ENCODE measurements around the gene STPG2. TPM values are rescaled to one million over a fixed set of nuclear protein-coding genes. Genes with fewer than 3 reads are reported as not detected.

The STPG2 gene
- total RNA-seq, 1 donor from 2014 or later = 0.52 TPM

- no peaks in the 10 kb centered on the region for H3K4me1 ChIP-seq (ENCODE audit: control insufficient read depth in 3 of 3, insufficient read depth in 3 of 3, low read length in 3 of 3)
- no peaks in the 10 kb centered on the region for H3K27me3 ChIP-seq (ENCODE audit: control insufficient read depth in 3 of 3, insufficient read depth in 3 of 3, low read length in 3 of 3)
- no peaks in the 10 kb centered on the region for H3K9me3 ChIP-seq (ENCODE audit: control insufficient read depth in 3 of 3, low read length in 3 of 3)
- H3K36me3 ChIP-seq (ENCODE audit: control insufficient read depth in 3 of 3, insufficient read depth in 3 of 3, low read length in 3 of 3) = no peaks in the 10 kb centered on the region
- H3K4me3 ChIP-seq (ENCODE audit: low read length in 3 of 3) = no peak overlapping the region
- no peak overlapping the region for H3K9ac ChIP-seq (ENCODE audit: low read depth in 1 of 3, low read length in 3 of 3)
- H3K27ac ChIP-seq (ENCODE audit: low read depth, low read length) = no peak overlapping the region
Measured at GRCh38 chr4:98027827-98028226, 115.4 kb downstream of the STPG2 start.

GRCh38 chr4:98026362-98026761, 116.9 kb downstream of the STPG2 start:
- H3K27ac ChIP-seq (ENCODE audit: low read depth, low read length) = no peak overlapping the region
- H3K9me3 ChIP-seq (ENCODE audit: control insufficient read depth in 3 of 3, low read length in 3 of 3) = no peaks in the 10 kb centered on the region
- H3K9ac ChIP-seq (ENCODE audit: low read depth in 1 of 3, low read length in 3 of 3) = no peak overlapping the region
- H3K27me3 ChIP-seq (ENCODE audit: control insufficient read depth in 3 of 3, insufficient read depth in 3 of 3, low read length in 3 of 3) = no peaks in the 10 kb centered on the region
- no peaks in the 10 kb centered on the region for H3K36me3 ChIP-seq (ENCODE audit: control insufficient read depth in 3 of 3, insufficient read depth in 3 of 3, low read length in 3 of 3)
- no peak overlapping the region for H3K4me3 ChIP-seq (ENCODE audit: low read length in 3 of 3)
- no peaks in the 10 kb centered on the region for H3K4me1 ChIP-seq (ENCODE audit: control insufficient read depth in 3 of 3, insufficient read depth in 3 of 3, low read length in 3 of 3)

- H3K4me3 ChIP-seq (ENCODE audit: low read length in 3 of 3) = no peak overlapping the region
- H3K9me3 ChIP-seq (ENCODE audit: control insufficient read depth in 3 of 3, low read length in 3 of 3) = no peaks in the 10 kb centered on the region
- H3K36me3 ChIP-seq (ENCODE audit: control insufficient read depth in 3 of 3, insufficient read depth in 3 of 3, low read length in 3 of 3) = no peaks in the 10 kb centered on the region
- no peaks in the 10 kb centered on the region for H3K27me3 ChIP-seq (ENCODE audit: control insufficient read depth in 3 of 3, insufficient read depth in 3 of 3, low read length in 3 of 3)
- no peak overlapping the region for H3K27ac ChIP-seq (ENCODE audit: low read depth, low read length)
- no peaks in the 10 kb centered on the region for H3K4me1 ChIP-seq (ENCODE audit: control insufficient read depth in 3 of 3, insufficient read depth in 3 of 3, low read length in 3 of 3)
- H3K9ac ChIP-seq (ENCODE audit: low read depth in 1 of 3, low read length in 3 of 3) = no peak overlapping the region
Measured at GRCh38 chr4:98006814-98007412, 136.4 kb downstream of the STPG2 start.

GRCh38 chr4:98006060-98006459, 137.2 kb downstream of the STPG2 start:
- no peaks in the 10 kb centered on the region for H3K9me3 ChIP-seq (ENCODE audit: control insufficient read depth in 3 of 3, low read length in 3 of 3)
- H3K27ac ChIP-seq (ENCODE audit: low read depth, low read length) = no peak overlapping the region
- H3K36me3 ChIP-seq (ENCODE audit: control insufficient read depth in 3 of 3, insufficient read depth in 3 of 3, low read length in 3 of 3) = no peaks in the 10 kb centered on the region
- no peaks in the 10 kb centered on the region for H3K27me3 ChIP-seq (ENCODE audit: control insufficient read depth in 3 of 3, insufficient read depth in 3 of 3, low read length in 3 of 3)
- H3K4me1 ChIP-seq (ENCODE audit: control insufficient read depth in 3 of 3, insufficient read depth in 3 of 3, low read length in 3 of 3) = no peaks in the 10 kb centered on the region
- H3K4me3 ChIP-seq (ENCODE audit: low read length in 3 of 3) = no peak overlapping the region
- H3K9ac ChIP-seq (ENCODE audit: low read depth in 1 of 3, low read length in 3 of 3) = no peak overlapping the region

- Histone ChIP-seq H3K36me3 (ENCODE audit: control insufficient read depth in 3 of 3, insufficient read depth in 3 of 3, low read length in 3 of 3) (no peaks in the 10 kb centered on the region), H3K27me3 (ENCODE audit: control insufficient read depth in 3 of 3, insufficient read depth in 3 of 3, low read length in 3 of 3) (no peaks in the 10 kb centered on the region), H3K9ac (ENCODE audit: low read depth in 1 of 3, low read length in 3 of 3) (no peak overlapping the region), H3K27ac (ENCODE audit: low read depth, low read length) (no peak overlapping the region), H3K4me3 (ENCODE audit: low read length in 3 of 3) (no peak overlapping the region), H3K9me3 (ENCODE audit: control insufficient read depth in 3 of 3, low read length in 3 of 3) (no peaks in the 10 kb centered on the region), H3K4me1 (ENCODE audit: control insufficient read depth in 3 of 3, insufficient read depth in 3 of 3, low read length in 3 of 3) (no peaks in the 10 kb centered on the region)
Measured at GRCh38 chr4:98000940-98001339, 142.3 kb downstream of the STPG2 start.

GRCh38 chr4:97998203-97998602, 145.1 kb downstream of the STPG2 start:
- H3K27me3 ChIP-seq (ENCODE audit: control insufficient read depth in 3 of 3, insufficient read depth in 3 of 3, low read length in 3 of 3) = no peaks in the 10 kb centered on the region
- no peaks in the 10 kb centered on the region for H3K4me1 ChIP-seq (ENCODE audit: control insufficient read depth in 3 of 3, insufficient read depth in 3 of 3, low read length in 3 of 3)
- H3K9me3 ChIP-seq (ENCODE audit: control insufficient read depth in 3 of 3, low read length in 3 of 3) = no peaks in the 10 kb centered on the region
- no peak overlapping the region for H3K27ac ChIP-seq (ENCODE audit: low read depth, low read length)
- H3K36me3 ChIP-seq (ENCODE audit: control insufficient read depth in 3 of 3, insufficient read depth in 3 of 3, low read length in 3 of 3) = no peaks in the 10 kb centered on the region
- no peak overlapping the region for H3K9ac ChIP-seq (ENCODE audit: low read depth in 1 of 3, low read length in 3 of 3)
- H3K4me3 ChIP-seq (ENCODE audit: low read length in 3 of 3) = no peak overlapping the region

- Histone ChIP-seq H3K9me3 (ENCODE audit: control insufficient read depth in 3 of 3, low read length in 3 of 3) (no peaks in the 10 kb centered on the region), H3K27ac (ENCODE audit: low read depth, low read length) (no peak overlapping the region), H3K27me3 (ENCODE audit: control insufficient read depth in 3 of 3, insufficient read depth in 3 of 3, low read length in 3 of 3) (no peaks in the 10 kb centered on the region), H3K36me3 (ENCODE audit: control insufficient read depth in 3 of 3, insufficient read depth in 3 of 3, low read length in 3 of 3) (no peaks in the 10 kb centered on the region), H3K4me1 (ENCODE audit: control insufficient read depth in 3 of 3, insufficient read depth in 3 of 3, low read length in 3 of 3) (no peaks in the 10 kb centered on the region), H3K9ac (ENCODE audit: low read depth in 1 of 3, low read length in 3 of 3) (no peak overlapping the region), H3K4me3 (ENCODE audit: low read length in 3 of 3) (no peak overlapping the region)
Measured at GRCh38 chr4:97994765-97995465, 148.4 kb downstream of the STPG2 start.

- Histone ChIP-seq H3K4me1 (ENCODE audit: control insufficient read depth in 3 of 3, insufficient read depth in 3 of 3, low read length in 3 of 3) (no peaks in the 10 kb centered on the region), H3K4me3 (ENCODE audit: low read length in 3 of 3) (no peak overlapping the region), H3K36me3 (ENCODE audit: control insufficient read depth in 3 of 3, insufficient read depth in 3 of 3, low read length in 3 of 3) (no peaks in the 10 kb centered on the region), H3K9me3 (ENCODE audit: control insufficient read depth in 3 of 3, low read length in 3 of 3) (no peaks in the 10 kb centered on the region), H3K27ac (ENCODE audit: low read depth, low read length) (no peak overlapping the region), H3K27me3 (ENCODE audit: control insufficient read depth in 3 of 3, insufficient read depth in 3 of 3, low read length in 3 of 3) (no peaks in the 10 kb centered on the region), H3K9ac (ENCODE audit: low read depth in 1 of 3, low read length in 3 of 3) (no peak overlapping the region)
Measured at GRCh38 chr4:97990409-97990808, 152.9 kb downstream of the STPG2 start.

- Histone ChIP-seq H3K27me3 (ENCODE audit: control insufficient read depth in 3 of 3, insufficient read depth in 3 of 3, low read length in 3 of 3) (no peaks in the 10 kb centered on the region), H3K27ac (ENCODE audit: low read depth, low read length) (no peak overlapping the region), H3K36me3 (ENCODE audit: control insufficient read depth in 3 of 3, insufficient read depth in 3 of 3, low read length in 3 of 3) (no peaks in the 10 kb centered on the region), H3K9ac (ENCODE audit: low read depth in 1 of 3, low read length in 3 of 3) (no peak overlapping the region), H3K4me3 (ENCODE audit: low read length in 3 of 3) (no peak overlapping the region), H3K9me3 (ENCODE audit: control insufficient read depth in 3 of 3, low read length in 3 of 3) (no peaks in the 10 kb centered on the region), H3K4me1 (ENCODE audit: control insufficient read depth in 3 of 3, insufficient read depth in 3 of 3, low read length in 3 of 3) (no peaks in the 10 kb centered on the region)
Measured at GRCh38 chr4:97987019-97987648, 156.1 kb downstream of the STPG2 start.

GRCh38 chr4:97984545-97985131, 158.6 kb downstream of the STPG2 start:
- no peaks in the 10 kb centered on the region for H3K27me3 ChIP-seq (ENCODE audit: control insufficient read depth in 3 of 3, insufficient read depth in 3 of 3, low read length in 3 of 3)
- H3K4me1 ChIP-seq (ENCODE audit: control insufficient read depth in 3 of 3, insufficient read depth in 3 of 3, low read length in 3 of 3) = no peaks in the 10 kb centered on the region
- no peaks in the 10 kb centered on the region for H3K36me3 ChIP-seq (ENCODE audit: control insufficient read depth in 3 of 3, insufficient read depth in 3 of 3, low read length in 3 of 3)
- H3K9ac ChIP-seq (ENCODE audit: low read depth in 1 of 3, low read length in 3 of 3) = no peak overlapping the region
- no peak overlapping the region for H3K4me3 ChIP-seq (ENCODE audit: low read length in 3 of 3)
- H3K27ac ChIP-seq (ENCODE audit: low read depth, low read length) = no peak overlapping the region
- no peaks in the 10 kb centered on the region for H3K9me3 ChIP-seq (ENCODE audit: control insufficient read depth in 3 of 3, low read length in 3 of 3)
